ENCODE data around the gene SNRPB. TPM values are rescaled to one million over a fixed set of nuclear protein-coding genes. Genes with fewer than 3 reads are reported as not detected.
A peak's percentile ranks its signal among the peaks of the same experiment; 100 is the strongest.

SNRPB gene
- total RNA-seq, 1 experiment from 2014 or later: 664 TPM

DNA sequence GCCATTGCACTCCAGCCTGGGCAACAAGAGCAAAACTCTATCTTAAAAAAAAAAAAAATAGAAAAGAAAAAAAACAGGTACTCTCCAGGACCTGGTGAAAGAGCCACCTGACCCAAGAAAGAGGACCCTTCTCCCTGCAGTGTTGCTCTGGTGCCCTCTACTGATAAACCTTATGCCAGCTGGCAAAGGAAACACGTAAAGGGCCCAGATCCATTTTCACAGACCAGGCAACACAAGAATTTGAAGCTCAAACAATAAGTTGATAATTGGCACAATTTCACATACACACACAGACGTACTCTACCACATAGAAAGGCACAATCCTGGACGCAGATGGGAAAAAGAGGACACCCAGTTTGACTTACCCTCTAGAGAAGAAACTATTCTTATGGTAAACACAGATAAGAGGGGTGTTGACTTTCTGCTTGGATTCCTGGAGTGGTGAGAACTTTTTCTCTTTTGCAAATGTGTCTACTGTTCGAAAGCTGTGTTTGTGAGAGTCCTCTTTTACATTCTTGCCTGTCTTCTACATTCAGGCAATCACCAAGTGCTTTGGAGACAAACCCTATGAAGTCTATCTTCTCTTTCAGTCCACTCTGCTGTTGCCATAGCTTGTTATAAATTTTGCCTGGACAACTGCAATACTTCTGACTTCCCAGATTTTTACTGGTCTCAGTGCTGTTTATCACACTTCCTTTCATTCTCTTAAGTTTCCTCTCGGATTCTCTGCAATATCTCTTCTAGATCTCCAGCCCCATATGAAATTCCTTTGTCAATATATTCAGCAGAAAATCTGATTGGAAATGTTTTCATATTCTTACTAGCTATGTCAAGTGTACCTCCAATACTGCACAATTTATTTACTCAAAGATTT, 6.4 kb upstream of the SNRPB start:
- Histone ChIP-seq H3K27me3 (ENCODE audit: low read length) (no peaks in the 10 kb centered on the region), H4K20me1 (ENCODE audit: low read length) (no peaks in the 10 kb centered on the region), H3K9ac (ENCODE audit: low read length) (no peak overlapping the region), H3K4me1 (ENCODE audit: insufficient read depth, low read length) (no peaks in the 10 kb centered on the region), H3K27ac (ENCODE audit: low read length) (no peak overlapping the region), H2AFZ (ENCODE audit: low read length) (no peak overlapping the region), H3K9me3 (ENCODE audit: low read length) (no peaks in the 10 kb centered on the region), H3K9me2 (replicated peaks; ENCODE audit: low read length) (no peaks in the 10 kb centered on the region), H3F3A (ENCODE audit: low read length, unreplicated experiment) (no peaks in the 10 kb centered on the region), H3K4me3 (ENCODE audit: low read length) (no peak overlapping the region), H3K4me2 (ENCODE audit: low read length) (no peak overlapping the region), H3K36me3 (ENCODE audit: low read depth, low read length) (no peaks in the 10 kb centered on the region), H3K79me2 (ENCODE audit: low read length) (no peaks in the 10 kb centered on the region)
- intact Hi-C loops (cut with micrococcal nuclease): no loop called here
- no peak for DNase-seq
- ChIA-PET CTCF (interaction anchor here (0.6 kb wide), 1 partner anchor 289 kb away, joined by 3 read pairs; no protein-coding TSS in a partner anchor), POLR2A (ENCODE audit: unreplicated experiment) (no interaction called here)
- BruUV-seq (replicated peaks): no TSS peak
- no peak; the same call in 1 of the 2 replicates for ATAC-seq
- TF ChIP-seq EZH2 (IDR thresholded peaks at IDR 0.05; ENCODE audit: low read length, unreplicated experiment): no peak
- no peak for TF ChIP-seq EZH2phosphoT487 (IDR thresholded peaks at IDR 0.05; ENCODE audit: borderline replicate concordance, low read length)
- 0 out of 2 replicates have a peak, but pooled peaks have one; percentile 22 for TF ChIP-seq CTCF (conservative IDR thresholded peaks at IDR 0.05; ENCODE audit: low read depth, low read length)

GRCh38 chr20:2475850-2476741, 5.5 kb upstream of the SNRPB start:
- no peaks in the 10 kb centered on the region for H4K20me1 ChIP-seq (ENCODE audit: low read length)
- ChIA-PET CTCF (no interaction called here), POLR2A (ENCODE audit: unreplicated experiment) (no interaction called here)
- H3K27me3 ChIP-seq (ENCODE audit: low read length): no peaks in the 10 kb centered on the region
- DNase-seq (no peak), ATAC-seq (no peak)
- no peak overlapping the region for H2AFZ ChIP-seq (ENCODE audit: low read length)
- H3K27ac ChIP-seq (ENCODE audit: low read length): no peak overlapping the region
- no peak overlapping the region for H3K4me2 ChIP-seq (ENCODE audit: low read length)
- H3K36me3 ChIP-seq (ENCODE audit: low read depth, low read length): no peaks in the 10 kb centered on the region
- no TSS peak for BruUV-seq (replicated peaks)
- H3K9me3 ChIP-seq (ENCODE audit: low read length): no peaks in the 10 kb centered on the region
- no peaks in the 10 kb centered on the region for H3F3A ChIP-seq (ENCODE audit: low read length, unreplicated experiment)
- no peaks in the 10 kb centered on the region for H3K9me2 ChIP-seq (replicated peaks; ENCODE audit: low read length)
- H3K79me2 ChIP-seq (ENCODE audit: low read length): no peaks in the 10 kb centered on the region
- intact Hi-C loops (cut with micrococcal nuclease): no loop called here
- no peak for TF ChIP-seq EZH2phosphoT487 (IDR thresholded peaks at IDR 0.05; ENCODE audit: borderline replicate concordance, low read length)
- no peak for TF ChIP-seq EZH2 (IDR thresholded peaks at IDR 0.05; ENCODE audit: low read length, unreplicated experiment)
- TF ChIP-seq CTCF (conservative IDR thresholded peaks at IDR 0.05; ENCODE audit: low read depth, low read length): no peak
- H3K9ac ChIP-seq (ENCODE audit: low read length): no peak overlapping the region
- H3K4me3 ChIP-seq (ENCODE audit: low read length): no peak overlapping the region
- peaks cover 2% of the 10 kb centered on the region for H3K4me1 ChIP-seq (ENCODE audit: insufficient read depth, low read length)

Data from PC-3 (cell line).